ENCODE measurements around the gene ZNF512B. TPM values are rescaled to one million over a fixed set of nuclear protein-coding genes. Genes with fewer than 3 reads are reported as not detected.

ZNF512B gene
- total RNA-seq, 4 donors from 2014 or later, result 2.6 to 11.9 (median 4.7) TPM

GRCh38 chr20:64005394-64005793 is 35.7 kb upstream of the ZNF512B start:
- no peak for TF ChIP-seq CTCF (IDR thresholded peaks at IDR 0.05; ENCODE audit: low read depth)

GRCh38 chr20:64003960-64004725 is 34.4 kb upstream of the ZNF512B start:
- TF ChIP-seq CTCF (IDR thresholded peaks at IDR 0.05; ENCODE audit: low read depth), result no peak

GRCh38 chr20:64001607-64002011 is 31.9 kb upstream of the ZNF512B start:
- TF ChIP-seq CTCF (IDR thresholded peaks at IDR 0.05; ENCODE audit: low read depth), result no peak

GRCh38 chr20:64000906-64001305 is 31.2 kb upstream of the ZNF512B start:
- TF ChIP-seq CTCF (IDR thresholded peaks at IDR 0.05; ENCODE audit: low read depth), result no peak

GRCh38 chr20:63982937-63983336 is 13.2 kb upstream of the ZNF512B start:
- TF ChIP-seq CTCF (IDR thresholded peaks at IDR 0.05; ENCODE audit: low read depth), result no peak

- no peak for TF ChIP-seq CTCF (IDR thresholded peaks at IDR 0.05; ENCODE audit: low read depth)
Observed at GRCh38 chr20:63980806-63981728, 11.3 kb upstream of the ZNF512B start, which contains the start of gene PRPF6. PRPF6 (plus strand) TSS chr20:63981132; CDS start chr20:63981246, 114 bp downstream.

- TF ChIP-seq CTCF (IDR thresholded peaks at IDR 0.05; ENCODE audit: low read depth), result no peak
Observed at GRCh38 chr20:63980317-63980805, 10.6 kb upstream of the ZNF512B start.
